Fibroblast of lung (primary cell): Measurements from ENCODE around the gene FIZ1.

Experiments
- CTCF ChIP-seq, 2 donors: IDR thresholded peaks in 1 of 2; conservative IDR thresholded peaks in 1 of 2; 1 replicate in 1 of 2; 2 replicates in 1 of 2; pipeline ENCODE4 v1.5.1; 2011 to 2012; ENCODE audit warnings: low read length in 2 of 2, control low read depth in 1 of 2, inconsistent platforms in 1 of 2, low read depth in 1 of 2, mild to moderate bottlenecking in 1 of 2
- EZH2 ChIP-seq: IDR thresholded peaks from 2 replicates; pipeline ENCODE4 v1.5.1; 2012; ENCODE audit warnings: low read length, control low read depth, mild to moderate bottlenecking; ENCODE audit errors: missing control alignments

- TF ChIP-seq CTCF (conservative IDR thresholded peaks at IDR 0.05 in 1 of 2, IDR thresholded peaks at IDR 0.05 in 1 of 2; ENCODE audit: low read depth in 1 of 2, low read length in 2 of 2) (no peak), EZH2 (no peak)
Measured at GRCh38 chr19:55611300-55611982, 12.1 kb upstream of the FIZ1 start.
